Loucy (cell line): ENCODE results near the gene F7.

Experiments used
- EZH2phosphoT487 ChIP-seq: fragments of 200-600 bp; IDR thresholded peaks from 2 replicates; pipeline ENCODE4 v1.6.1; 2018; ENCODE audit warnings: antibody characterized with exemption, mild to moderate bottlenecking, moderate library complexity, borderline replicate concordance
- TF ChIP-seq, protein P1 (sequence below): fragments of 200-600 bp; sonication (generic); conservative IDR thresholded peaks from 2 replicates; pipeline ENCODE4 v1.5.1; 2014; ENCODE audit warnings: mild to moderate bottlenecking, antibody characterized with exemption, low read length

DNA sequence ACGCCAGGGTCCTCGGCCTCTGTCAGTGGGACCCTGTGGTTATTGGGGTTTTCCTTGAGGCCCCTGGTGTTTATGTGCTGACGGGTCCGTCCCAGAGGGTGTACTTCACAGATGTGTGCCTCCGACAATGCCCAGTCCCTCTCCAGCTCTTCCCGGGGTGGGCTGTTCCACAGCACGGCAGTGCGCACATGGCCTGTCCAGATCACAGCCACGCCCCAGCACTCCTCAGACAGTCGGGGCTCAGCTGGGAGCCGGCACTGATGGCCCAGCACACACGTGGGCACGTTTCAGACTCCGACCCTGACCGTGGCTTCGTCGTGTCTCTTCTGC is 16.9 kb upstream of the F7 start:
- TF ChIP-seq, protein P1, sequence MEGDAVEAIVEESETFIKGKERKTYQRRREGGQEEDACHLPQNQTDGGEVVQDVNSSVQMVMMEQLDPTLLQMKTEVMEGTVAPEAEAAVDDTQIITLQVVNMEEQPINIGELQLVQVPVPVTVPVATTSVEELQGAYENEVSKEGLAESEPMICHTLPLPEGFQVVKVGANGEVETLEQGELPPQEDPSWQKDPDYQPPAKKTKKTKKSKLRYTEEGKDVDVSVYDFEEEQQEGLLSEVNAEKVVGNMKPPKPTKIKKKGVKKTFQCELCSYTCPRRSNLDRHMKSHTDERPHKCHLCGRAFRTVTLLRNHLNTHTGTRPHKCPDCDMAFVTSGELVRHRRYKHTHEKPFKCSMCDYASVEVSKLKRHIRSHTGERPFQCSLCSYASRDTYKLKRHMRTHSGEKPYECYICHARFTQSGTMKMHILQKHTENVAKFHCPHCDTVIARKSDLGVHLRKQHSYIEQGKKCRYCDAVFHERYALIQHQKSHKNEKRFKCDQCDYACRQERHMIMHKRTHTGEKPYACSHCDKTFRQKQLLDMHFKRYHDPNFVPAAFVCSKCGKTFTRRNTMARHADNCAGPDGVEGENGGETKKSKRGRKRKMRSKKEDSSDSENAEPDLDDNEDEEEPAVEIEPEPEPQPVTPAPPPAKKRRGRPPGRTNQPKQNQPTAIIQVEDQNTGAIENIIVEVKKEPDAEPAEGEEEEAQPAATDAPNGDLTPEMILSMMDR = no peak
- no peak for TF ChIP-seq EZH2phosphoT487
